NCI-H146 (cell line): Measurements from ENCODE around the gene MYOM1.

Experiments used
- DNase-seq: peaks from one replicate; lab custom pipeline; 2025; lab: John Stamatoyannopoulos, UW

The MYOM1 gene

DNA sequence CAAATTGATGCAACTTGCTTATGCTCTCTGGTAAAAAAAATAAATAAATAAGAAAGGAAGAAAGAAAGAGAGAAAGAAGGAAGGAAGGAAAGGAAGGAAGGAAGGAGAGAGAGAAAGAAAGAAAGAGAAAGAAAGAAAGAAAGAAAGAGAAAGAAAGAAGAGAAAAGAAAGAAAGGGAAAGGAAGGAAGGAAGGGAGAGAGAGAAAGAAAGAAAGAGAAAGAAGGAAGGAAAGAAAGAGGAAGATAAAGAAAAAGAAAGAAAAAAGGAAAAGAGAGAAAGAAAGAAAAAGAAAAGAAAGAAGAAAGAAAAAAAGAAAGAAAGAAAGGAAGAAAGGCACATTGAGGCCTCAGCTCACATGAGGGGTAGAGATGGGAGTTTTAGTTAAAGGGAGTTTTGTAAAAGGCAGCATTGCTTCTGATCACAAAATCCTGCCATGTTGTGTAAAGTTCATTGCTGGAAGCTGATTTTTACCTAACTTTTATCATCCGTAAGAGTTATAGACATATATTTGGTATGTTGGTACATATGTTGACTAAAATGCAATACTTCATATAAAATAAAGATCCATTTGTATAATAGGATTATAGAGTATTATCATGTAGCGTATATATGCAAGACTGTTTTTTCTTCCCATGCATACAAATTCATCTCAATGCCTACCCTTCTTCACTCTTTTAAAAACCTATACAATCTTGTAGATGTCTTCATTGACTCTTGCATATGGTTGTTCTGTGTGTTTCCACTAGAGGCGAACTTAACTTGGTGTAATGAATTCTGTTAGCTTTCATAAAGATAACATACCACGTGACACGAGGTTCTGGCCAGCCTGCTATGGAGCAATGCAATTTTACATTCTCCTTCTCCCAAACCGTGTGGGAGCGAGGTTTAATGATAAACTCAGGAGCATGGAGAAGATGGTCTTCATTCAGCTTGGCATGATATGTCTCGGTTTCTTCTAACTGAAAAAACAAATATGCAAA is 32.8 kb downstream of the MYOM1 start:
- DNase-seq: no peak

- no peak for DNase-seq
Measured at GRCh38 chr18:3184275-3184963, 35.3 kb downstream of the MYOM1 start.

DNA sequence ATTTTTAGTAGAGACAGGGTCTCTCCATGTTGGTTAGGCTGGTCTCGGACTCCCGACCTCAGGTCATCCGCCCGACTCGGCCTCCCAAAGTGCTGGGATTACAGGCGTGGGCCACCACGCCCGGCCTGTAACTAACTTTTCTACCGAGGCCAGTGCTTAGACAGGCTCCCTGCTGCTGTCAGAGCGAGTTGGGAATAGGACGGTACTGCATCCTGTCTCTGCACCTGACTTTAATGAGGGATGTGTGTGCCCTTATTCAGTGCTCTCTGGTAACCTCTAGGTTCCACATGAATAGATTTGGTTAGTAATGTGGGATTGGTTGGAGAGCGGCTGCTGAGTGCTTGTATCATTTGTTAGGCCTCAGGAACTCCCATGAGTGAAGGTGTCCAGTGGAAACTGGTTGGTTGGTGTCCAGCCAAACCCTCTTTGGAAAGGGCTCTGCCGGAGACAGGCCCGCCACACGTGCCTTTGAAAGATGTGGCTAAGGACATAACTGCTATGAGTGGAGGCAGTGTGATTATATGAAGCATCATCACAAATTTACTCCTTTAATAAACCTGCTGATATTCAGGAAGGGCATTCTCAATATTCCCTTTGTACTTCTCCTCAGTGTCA is 36.6 kb downstream of the MYOM1 start:
- DNase-seq: no peak

GRCh38 chr18:3180325-3180724 is 39.4 kb downstream of the MYOM1 start:
- no peak for DNase-seq

DNA sequence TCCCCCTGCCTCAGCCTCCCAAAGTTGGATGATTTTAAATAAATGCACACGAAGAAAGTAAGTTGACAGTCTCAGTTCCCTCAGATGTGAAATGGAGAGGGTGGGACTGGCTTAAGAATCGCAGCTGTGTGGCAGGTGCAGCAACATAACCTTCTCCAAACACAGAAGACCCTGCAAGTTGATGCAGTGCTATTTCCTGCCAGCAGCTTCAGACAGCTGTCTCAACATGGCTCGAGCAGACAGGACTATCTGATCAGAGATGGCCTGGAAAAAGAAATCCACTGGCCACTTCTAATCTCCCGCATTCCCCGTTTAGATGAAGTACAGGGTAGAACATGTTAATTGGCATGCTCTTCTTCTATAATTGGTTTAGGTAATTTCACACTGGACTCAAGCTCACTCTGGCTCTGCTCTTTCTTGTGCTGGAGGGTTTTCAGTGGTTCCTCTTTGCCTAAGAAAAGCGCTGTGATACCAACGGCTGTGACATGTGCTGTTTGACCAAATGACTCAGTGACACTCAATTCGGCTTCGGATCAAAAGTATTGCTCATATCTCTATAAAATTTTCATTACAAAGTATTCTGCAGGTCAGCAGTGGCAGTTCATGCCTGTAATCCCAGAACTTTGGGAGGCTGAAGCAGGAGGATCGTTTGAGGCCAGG is 40.2 kb downstream of the MYOM1 start:
- DNase-seq: peak; percentile 61

GRCh38 chr18:3177902-3178687 is 41.7 kb downstream of the MYOM1 start:
- DNase-seq: no peak

DNA sequence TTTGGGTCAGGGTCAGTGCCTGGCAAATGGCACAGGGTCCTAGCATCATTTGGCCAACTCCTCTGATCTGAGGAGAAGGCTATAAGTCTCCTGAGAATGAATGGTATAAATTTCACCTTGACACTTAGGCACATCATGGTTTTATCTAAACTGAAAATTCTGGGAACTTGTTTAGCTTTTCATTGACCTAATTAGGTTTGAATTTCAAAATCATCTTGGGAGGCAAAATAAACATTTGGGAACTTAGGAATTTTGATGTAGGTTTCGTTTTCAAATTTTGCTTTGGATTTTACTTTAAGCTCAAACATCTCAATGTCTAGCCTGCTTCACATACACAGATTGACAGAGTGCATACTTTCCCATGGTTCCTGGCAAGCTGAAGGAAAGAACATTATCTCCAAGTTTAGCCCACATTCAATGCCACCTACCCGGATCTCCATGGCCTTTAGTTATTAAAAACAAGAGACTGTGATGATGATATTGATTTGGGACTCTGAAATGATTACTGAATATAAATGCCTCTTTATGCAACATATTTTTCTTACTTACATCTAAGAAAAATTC is 44.5 kb downstream of the MYOM1 start:
- no peak for DNase-seq

- no peak for DNase-seq
Measured at GRCh38 chr18:3172097-3172496, 47.7 kb downstream of the MYOM1 start.

DNA sequence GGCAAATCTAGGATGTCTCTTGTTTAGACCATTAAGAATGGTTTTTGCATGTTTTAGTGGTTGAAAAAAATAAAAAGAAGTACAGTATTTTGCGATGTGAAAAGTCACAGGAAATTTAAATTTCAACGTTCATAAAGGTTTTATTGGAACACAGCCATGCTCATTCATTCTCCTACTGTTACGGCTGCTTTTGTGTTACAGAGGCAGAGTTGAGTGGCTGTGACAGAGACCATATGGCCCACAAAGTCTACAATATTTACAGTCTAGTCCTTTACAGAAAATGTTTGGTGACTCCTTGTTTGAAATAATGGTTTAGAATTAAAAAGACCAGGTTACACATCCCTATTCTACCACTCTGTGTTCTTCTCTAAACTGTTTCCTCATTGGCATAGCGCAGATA is 48.1 kb downstream of the MYOM1 start:
- DNase-seq: no peak

DNA sequence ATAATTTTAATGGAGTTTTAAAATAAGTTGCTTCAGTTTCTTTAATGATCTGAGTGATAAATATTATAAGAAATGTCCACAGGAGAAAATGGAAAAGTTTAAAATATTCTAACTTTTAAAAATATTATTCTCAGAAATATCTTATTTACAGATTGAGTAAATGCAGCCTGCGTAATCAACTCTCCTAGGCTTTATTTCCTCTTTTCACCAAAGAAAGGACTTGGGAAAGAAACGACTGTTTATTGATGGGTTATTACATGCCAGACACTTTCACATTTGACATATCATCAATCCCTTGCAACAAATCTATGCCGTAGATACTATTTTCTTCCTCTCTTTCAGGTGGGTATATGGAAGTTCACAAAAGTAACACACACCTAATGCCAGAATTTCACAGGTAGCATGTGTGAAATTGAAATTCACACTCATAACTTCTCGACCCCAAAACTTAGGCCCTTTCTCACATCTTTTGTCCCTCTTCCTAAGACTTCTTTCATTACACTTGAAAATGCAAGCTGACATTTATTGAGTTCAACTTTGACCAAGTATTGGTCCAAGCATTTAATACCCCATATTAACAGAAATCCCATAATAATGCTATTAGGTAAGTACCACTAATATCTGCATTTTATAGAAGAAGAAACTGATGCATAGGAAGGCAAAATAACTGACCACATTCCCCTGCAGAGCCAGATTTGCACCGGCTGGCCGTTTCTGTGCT is 49.2 kb downstream of the MYOM1 start:
- DNase-seq: no peak

- DNase-seq: no peak
Measured at GRCh38 chr18:3164381-3164780, 55.4 kb downstream of the MYOM1 start.

- no peak for DNase-seq
Measured at GRCh38 chr18:3163968-3164367, 55.8 kb downstream of the MYOM1 start.

GRCh38 chr18:3162181-3162580 is 57.6 kb downstream of the MYOM1 start:
- no peak for DNase-seq

GRCh38 chr18:3159830-3160229 is 59.9 kb downstream of the MYOM1 start:
- DNase-seq: no peak

- DNase-seq: no peak
Measured at GRCh38 chr18:3157606-3158005, 62.2 kb downstream of the MYOM1 start.

DNA sequence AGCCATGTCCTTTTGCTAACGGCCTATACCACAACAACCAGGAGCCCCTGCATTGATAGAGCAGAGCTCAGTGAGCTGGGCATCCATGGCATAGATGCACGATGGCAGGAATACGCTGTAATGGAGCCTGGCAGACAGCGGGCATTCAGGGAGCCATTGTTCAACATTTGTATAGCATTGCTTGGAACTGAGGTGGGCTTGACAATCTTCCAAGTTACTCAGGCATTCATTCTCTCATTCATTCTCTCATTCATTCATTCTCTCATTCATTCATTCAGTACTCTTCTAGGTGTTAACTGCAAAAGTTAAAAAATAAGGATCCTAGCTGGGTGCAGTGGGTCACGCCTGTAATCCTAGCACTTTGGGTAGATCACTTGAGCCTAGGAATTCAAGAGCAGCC is 62.7 kb downstream of the MYOM1 start:
- no peak for DNase-seq

DNA sequence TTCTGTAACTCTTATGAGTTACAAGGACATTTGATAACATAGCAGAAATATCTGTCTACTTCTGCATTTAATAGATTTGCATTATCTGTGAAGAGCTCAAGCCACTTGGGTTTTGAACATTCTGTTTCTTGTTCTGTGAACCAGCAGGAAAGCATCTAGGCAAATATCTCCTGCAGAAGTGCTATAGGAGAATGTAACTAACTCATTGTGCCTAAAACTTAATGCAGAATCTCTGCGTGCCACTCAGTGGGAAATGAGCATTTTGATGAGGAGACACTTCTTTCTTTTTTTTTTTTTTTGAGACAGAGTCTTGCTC is 63.5 kb downstream of the MYOM1 start:
- DNase-seq: no peak

- no peak for DNase-seq
Measured at GRCh38 chr18:3154214-3154613, 65.6 kb downstream of the MYOM1 start.

DNA sequence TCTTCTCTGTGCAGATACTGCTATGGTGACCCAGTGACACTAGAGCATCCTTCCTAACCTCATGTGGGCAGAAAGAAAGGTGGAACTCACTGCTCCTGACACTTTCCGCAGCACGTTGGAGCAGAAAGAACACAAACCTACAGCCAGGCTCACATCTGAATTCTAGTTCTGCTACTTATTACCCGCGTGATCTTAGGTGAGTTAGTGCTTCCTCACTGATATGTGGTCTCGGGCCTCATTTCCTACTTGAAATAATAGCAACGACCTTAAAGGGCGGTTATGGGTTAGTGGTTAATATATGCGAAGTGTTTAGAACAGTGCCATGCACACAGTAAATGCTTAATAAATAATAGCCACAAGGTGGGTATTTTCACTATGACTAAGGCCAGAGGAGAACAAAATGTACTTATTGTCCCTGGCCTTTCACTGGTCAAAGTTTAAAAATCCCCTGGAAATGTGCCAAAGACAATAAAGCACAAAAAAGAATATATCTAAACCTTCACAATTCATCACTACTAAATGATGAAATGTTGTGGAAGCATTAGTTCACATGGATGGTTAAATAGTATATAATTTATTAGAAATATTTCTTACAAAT is 66.6 kb downstream of the MYOM1 start:
- DNase-seq: no peak

DNA sequence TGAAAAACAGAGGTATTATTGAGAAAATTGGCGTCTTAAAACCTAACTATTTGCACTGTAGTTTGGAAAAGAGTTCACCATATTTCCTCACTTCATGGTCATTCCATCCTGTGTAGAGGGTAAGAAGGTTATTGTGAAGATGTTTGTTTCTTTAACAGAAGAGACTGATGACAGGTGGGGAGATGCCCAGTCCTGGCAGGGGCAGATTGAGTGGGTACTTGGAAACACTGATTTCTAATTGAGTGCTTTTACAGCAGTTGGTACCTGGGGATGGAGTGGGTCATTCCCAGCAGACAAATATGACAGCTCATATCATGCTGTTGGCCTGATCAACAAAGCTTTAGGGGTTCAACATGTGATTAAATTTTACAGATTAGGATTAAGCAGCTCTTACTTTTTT is 67.5 kb downstream of the MYOM1 start:
- DNase-seq: no peak
